Measurements from ENCODE around the gene BRIP1. TPM values are rescaled to one million over a fixed set of nuclear protein-coding genes. Genes with fewer than 3 reads are reported as not detected.

Gene BRIP1
- total RNA-seq, 3 donors from 2014 or later (not counting 1 experiment from before 2014, with no cell fraction given) = 2.7 to 3.7 (median 2.9) TPM

DNA sequence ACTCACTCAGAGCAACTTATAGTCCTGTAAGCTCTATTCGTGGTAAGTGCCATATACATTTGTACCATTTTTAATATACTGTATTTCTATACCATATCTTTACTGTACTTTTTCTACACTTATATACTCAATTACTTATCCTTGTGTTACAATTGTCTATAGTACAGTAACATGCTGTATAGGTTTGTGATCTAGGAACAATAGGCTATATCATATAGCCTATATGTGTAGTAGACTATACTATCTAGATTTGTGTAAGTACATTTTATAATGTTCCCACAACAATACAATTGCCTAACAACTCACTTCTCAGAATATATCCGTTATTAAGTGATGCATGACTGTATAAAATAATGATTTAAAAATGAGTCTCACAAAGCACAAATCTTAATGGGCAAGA lies 149.0 kb downstream of the BRIP1 start:
- no peak for ATAC-seq
- 100% methylated on average over 1 of the region's 2 CpGs for WGBS (ENCODE audit: insufficient coverage)
- Histone ChIP-seq H3K27ac (ENCODE audit: low read length) (no peak overlapping the region), H3K36me3 (ENCODE audit: control insufficient read depth, insufficient read depth, low read length) (no peaks in the 10 kb centered on the region), H3K27me3 (ENCODE audit: control insufficient read depth, insufficient read depth, low read length) (no peaks in the 10 kb centered on the region), H3K4me1 (ENCODE audit: control insufficient read depth, insufficient read depth, low read length) (no peaks in the 10 kb centered on the region), H3K9me3 (ENCODE audit: control insufficient read depth, insufficient read depth, low read length) (no peaks in the 10 kb centered on the region), H3K4me3 (ENCODE audit: low read length) (no peak overlapping the region)
- H3K4me1 Mint-ChIP-seq = no peaks in the 10 kb centered on the region
- H3K9me3 Mint-ChIP-seq = peaks cover 0 to 3% of the 10 kb centered on the region in 2 donors
- intact Hi-C loops (cut with micrococcal nuclease) = no loop called here
- H3K36me3 Mint-ChIP-seq = peaks cover 12% of the 10 kb centered on the region
- H3K4me3 Mint-ChIP-seq = no peak overlapping the region
- TF ChIP-seq, protein P1, sequence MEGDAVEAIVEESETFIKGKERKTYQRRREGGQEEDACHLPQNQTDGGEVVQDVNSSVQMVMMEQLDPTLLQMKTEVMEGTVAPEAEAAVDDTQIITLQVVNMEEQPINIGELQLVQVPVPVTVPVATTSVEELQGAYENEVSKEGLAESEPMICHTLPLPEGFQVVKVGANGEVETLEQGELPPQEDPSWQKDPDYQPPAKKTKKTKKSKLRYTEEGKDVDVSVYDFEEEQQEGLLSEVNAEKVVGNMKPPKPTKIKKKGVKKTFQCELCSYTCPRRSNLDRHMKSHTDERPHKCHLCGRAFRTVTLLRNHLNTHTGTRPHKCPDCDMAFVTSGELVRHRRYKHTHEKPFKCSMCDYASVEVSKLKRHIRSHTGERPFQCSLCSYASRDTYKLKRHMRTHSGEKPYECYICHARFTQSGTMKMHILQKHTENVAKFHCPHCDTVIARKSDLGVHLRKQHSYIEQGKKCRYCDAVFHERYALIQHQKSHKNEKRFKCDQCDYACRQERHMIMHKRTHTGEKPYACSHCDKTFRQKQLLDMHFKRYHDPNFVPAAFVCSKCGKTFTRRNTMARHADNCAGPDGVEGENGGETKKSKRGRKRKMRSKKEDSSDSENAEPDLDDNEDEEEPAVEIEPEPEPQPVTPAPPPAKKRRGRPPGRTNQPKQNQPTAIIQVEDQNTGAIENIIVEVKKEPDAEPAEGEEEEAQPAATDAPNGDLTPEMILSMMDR (IDR thresholded peaks at IDR 0.05) = no peak
- no peaks in the 10 kb centered on the region for H3K27me3 Mint-ChIP-seq (ENCODE audit: low read depth in 2 of 2)
- DNase-seq = no peak
- no peak overlapping the region for H3K27ac Mint-ChIP-seq

DNA sequence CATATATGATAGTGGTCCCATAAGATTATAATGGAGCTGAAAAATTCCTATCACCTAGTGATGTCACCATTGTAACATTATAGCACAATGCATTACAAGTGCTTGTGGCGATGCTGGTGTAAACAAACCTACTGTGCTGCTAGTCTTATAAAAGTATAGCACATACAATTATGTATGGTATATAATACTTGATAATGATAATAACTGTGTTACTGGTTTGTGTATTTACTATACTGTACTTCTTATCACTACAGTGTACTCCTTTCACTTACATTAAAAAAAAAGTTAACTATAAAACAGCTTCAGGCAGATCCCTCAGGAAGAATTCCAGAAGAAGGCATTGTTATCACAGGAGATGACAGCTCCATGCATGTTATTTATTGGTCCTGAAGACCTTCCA lies 150.3 kb downstream of the BRIP1 start:
- WGBS (ENCODE audit: insufficient coverage) = no CpG with 5 or more reads among the region's 1 CpG
- Mint-ChIP-seq H3K27me3 (ENCODE audit: low read depth in 2 of 2) (no peaks in the 10 kb centered on the region), H3K36me3 (peaks cover 12% of the 10 kb centered on the region), H3K9me3 (peaks cover 0 to 2% of the 10 kb centered on the region in 2 donors), H3K4me3 (no peak overlapping the region), H3K4me1 (no peaks in the 10 kb centered on the region), H3K27ac (no peak overlapping the region)
- Histone ChIP-seq H3K27ac (ENCODE audit: low read length) (no peak overlapping the region), H3K4me3 (ENCODE audit: low read length) (no peak overlapping the region), H3K36me3 (ENCODE audit: control insufficient read depth, insufficient read depth, low read length) (no peaks in the 10 kb centered on the region), H3K9me3 (ENCODE audit: control insufficient read depth, insufficient read depth, low read length) (no peaks in the 10 kb centered on the region), H3K27me3 (ENCODE audit: control insufficient read depth, insufficient read depth, low read length) (no peaks in the 10 kb centered on the region), H3K4me1 (ENCODE audit: control insufficient read depth, insufficient read depth, low read length) (no peaks in the 10 kb centered on the region)
- intact Hi-C loops (cut with micrococcal nuclease) = no loop called here
- ATAC-seq = no peak
- no peak for DNase-seq
- TF ChIP-seq, protein P1 (IDR thresholded peaks at IDR 0.05) = no peak

DNA sequence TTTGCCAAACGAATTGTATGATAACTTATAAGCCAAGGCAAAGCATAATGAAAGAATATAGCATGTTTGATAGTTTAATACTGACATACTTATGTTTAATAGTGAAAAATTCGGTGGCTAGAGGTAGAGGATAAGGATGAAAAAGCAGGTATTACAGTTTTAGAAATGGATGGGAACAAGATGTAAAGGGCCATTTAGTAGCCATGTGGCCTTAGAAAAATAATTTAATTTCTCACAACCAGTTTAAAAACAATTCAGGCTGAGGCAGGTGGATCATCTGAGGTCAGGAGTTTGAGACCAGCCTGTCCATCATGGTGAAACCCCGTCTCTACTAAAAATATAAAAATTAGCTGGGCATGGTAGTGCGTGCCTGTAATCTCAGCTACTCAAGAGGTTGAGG lies 152.8 kb downstream of the BRIP1 start:
- no peaks in the 10 kb centered on the region for H3K4me1 ChIP-seq (ENCODE audit: control insufficient read depth, insufficient read depth, low read length)
- H3K36me3 ChIP-seq (ENCODE audit: control insufficient read depth, insufficient read depth, low read length) = no peaks in the 10 kb centered on the region
- no peaks in the 10 kb centered on the region for H3K27me3 ChIP-seq (ENCODE audit: control insufficient read depth, insufficient read depth, low read length)
- no peak overlapping the region for H3K27ac ChIP-seq (ENCODE audit: low read length)
- H3K9me3 ChIP-seq (ENCODE audit: control insufficient read depth, insufficient read depth, low read length) = no peaks in the 10 kb centered on the region
- no peak for ATAC-seq
- WGBS (ENCODE audit: insufficient coverage) = 100% methylated on average over 4 of the region's 4 CpGs
- H3K4me1 Mint-ChIP-seq = no peaks in the 10 kb centered on the region
- no peaks in the 10 kb centered on the region for H3K36me3 Mint-ChIP-seq
- no peak overlapping the region for H3K27ac Mint-ChIP-seq
- H3K9me3 Mint-ChIP-seq = peaks cover 2% of the 10 kb centered on the region in 2 donors
- no peak for DNase-seq
- intact Hi-C loops (cut with micrococcal nuclease) = no loop called here
- H3K27me3 Mint-ChIP-seq (ENCODE audit: low read depth in 2 of 2) = no peaks in the 10 kb centered on the region
- H3K4me3 ChIP-seq (ENCODE audit: low read length) = no peak overlapping the region
- TF ChIP-seq, protein P1 (IDR thresholded peaks at IDR 0.05) = no peak
- no peak overlapping the region for H3K4me3 Mint-ChIP-seq

DNA sequence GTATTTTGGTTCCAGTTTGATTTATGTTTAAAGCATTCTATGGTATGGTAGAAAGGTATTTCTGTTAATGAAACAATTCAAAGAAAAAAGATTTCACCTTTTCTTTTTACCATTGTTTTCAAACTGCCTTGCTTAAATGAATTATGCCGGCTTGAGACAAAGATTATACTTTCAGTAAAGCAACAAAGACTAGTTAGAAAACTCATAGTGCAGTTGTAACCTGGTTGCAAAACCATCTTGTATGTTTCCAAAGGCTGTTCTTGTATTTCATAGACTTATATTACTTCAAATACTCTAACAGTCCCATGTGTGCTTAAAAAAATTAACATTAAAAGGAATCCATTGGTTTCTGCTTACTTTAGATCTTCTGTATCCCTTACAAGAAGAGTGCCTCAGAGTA lies 153.8 kb downstream of the BRIP1 start:
- H3K27me3 Mint-ChIP-seq (ENCODE audit: low read depth in 2 of 2) = no peaks in the 10 kb centered on the region
- 88% methylated on average over 1 of the region's 1 CpG for WGBS (ENCODE audit: insufficient coverage)
- intact Hi-C loops (cut with micrococcal nuclease) = no loop called here

More for the DNA sequence above, 153.8 kb downstream of the BRIP1 start:
- H3K4me1 ChIP-seq (ENCODE audit: control insufficient read depth, insufficient read depth, low read length) = no peaks in the 10 kb centered on the region
- H3K36me3 ChIP-seq (ENCODE audit: control insufficient read depth, insufficient read depth, low read length) = no peaks in the 10 kb centered on the region
- Mint-ChIP-seq H3K4me3 (no peak overlapping the region), H3K36me3 (no peaks in the 10 kb centered on the region), H3K27ac (no peak overlapping the region), H3K9me3 (peaks cover 2 to 4% of the 10 kb centered on the region in 2 donors), H3K4me1 (no peaks in the 10 kb centered on the region)
- ATAC-seq (no peak), DNase-seq (no peak)
- no peak overlapping the region for H3K27ac ChIP-seq (ENCODE audit: low read length)
- H3K4me3 ChIP-seq (ENCODE audit: low read length) = no peak overlapping the region
- TF ChIP-seq, protein P1 (IDR thresholded peaks at IDR 0.05) = no peak
- H3K27me3 ChIP-seq (ENCODE audit: control insufficient read depth, insufficient read depth, low read length) = no peaks in the 10 kb centered on the region
- no peaks in the 10 kb centered on the region for H3K9me3 ChIP-seq (ENCODE audit: control insufficient read depth, insufficient read depth, low read length)
